ENCODE results near the gene SYT8.

DNA sequence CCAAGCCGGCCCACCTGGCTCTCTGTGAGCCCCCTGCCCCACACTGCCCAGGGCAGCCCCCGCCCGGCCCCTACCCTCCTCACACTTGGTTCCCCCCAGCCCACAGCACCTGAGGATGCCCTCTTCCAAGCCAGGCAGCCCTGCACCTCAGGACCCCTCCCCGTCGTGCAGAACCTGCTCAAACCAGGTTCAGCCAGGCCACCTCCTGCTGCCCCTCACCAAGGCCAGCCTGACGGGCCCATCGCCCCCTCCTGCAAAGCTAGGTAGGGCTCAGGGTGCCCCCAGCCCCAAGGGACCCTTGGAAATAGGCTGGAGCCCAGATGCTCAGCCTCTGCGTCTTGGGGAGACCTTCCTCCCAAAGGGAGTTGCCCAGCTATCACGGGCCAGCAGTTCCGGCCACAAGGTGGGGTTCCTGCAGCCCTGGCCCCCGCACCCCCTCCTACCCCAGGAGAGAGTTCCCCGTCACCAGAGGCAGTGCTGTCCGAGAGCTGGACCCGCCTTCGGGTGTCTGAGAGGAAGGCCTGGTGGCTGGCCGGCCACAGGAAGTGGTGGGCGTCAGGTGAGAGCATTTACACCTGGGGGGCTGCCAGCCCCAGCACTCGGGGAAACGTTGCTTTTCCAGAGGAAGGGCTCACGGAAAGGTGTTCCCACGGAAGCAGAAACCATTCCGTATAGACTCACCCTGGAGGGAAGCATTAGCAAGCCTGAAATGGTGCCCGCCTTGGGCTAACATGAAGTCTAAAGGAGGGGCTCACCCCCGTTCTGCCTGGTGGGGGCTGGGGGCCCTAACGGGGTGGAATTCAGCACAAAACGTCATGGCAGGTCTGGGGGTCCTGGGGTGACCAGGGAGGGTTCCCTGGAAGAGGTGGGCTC, 3.2 kb upstream of the SYT8 start:
- TF ChIP-seq, protein P1, sequence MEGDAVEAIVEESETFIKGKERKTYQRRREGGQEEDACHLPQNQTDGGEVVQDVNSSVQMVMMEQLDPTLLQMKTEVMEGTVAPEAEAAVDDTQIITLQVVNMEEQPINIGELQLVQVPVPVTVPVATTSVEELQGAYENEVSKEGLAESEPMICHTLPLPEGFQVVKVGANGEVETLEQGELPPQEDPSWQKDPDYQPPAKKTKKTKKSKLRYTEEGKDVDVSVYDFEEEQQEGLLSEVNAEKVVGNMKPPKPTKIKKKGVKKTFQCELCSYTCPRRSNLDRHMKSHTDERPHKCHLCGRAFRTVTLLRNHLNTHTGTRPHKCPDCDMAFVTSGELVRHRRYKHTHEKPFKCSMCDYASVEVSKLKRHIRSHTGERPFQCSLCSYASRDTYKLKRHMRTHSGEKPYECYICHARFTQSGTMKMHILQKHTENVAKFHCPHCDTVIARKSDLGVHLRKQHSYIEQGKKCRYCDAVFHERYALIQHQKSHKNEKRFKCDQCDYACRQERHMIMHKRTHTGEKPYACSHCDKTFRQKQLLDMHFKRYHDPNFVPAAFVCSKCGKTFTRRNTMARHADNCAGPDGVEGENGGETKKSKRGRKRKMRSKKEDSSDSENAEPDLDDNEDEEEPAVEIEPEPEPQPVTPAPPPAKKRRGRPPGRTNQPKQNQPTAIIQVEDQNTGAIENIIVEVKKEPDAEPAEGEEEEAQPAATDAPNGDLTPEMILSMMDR (IDR thresholded peaks at IDR 0.05 in 8 of 11, conservative IDR thresholded peaks at IDR 0.05 in 3 of 11), result no peak
- no peak for TF ChIP-seq POLR2A (IDR thresholded peaks at IDR 0.05)
- TF ChIP-seq POLR2AphosphoS5 (IDR thresholded peaks at IDR 0.05), result no peak
